HG03432 (cell line): ENCODE measurements around the gene RNF112.

Source experiments
- ATAC-seq: cut with Tn5 transposase; IDR thresholded peaks from one replicate; pipeline ENCODE4 v1.9.1; 2021; ENCODE audit warnings: mild to moderate bottlenecking, moderate library complexity; ENCODE audit not compliant: unreplicated experiment

RNF112 gene

GRCh38 chr17:19372866-19373504, 38.0 kb upstream of the RNF112 start:
- ATAC-seq: no peak

- no peak for ATAC-seq
Measured at GRCh38 chr17:19374136-19374535, 36.9 kb upstream of the RNF112 start.

GRCh38 chr17:19375732-19376131, 35.3 kb upstream of the RNF112 start:
- ATAC-seq: no peak

- no peak for ATAC-seq
Measured at GRCh38 chr17:19376811-19377210, 34.2 kb upstream of the RNF112 start.

GRCh38 chr17:19377602-19378415, 33.2 kb upstream of the RNF112 start:
- ATAC-seq: peak; percentile 94

GRCh38 chr17:19378416-19379360, 32.3 kb upstream of the RNF112 start, which contains the start of gene MAPK7:
MAPK7 (plus strand) TSS chr17:19378498; CDS start chr17:19378901, 403 bp downstream.
- peak; percentile 23 for ATAC-seq

- ATAC-seq: no peak
Measured at GRCh38 chr17:19379361-19380065, 31.5 kb upstream of the RNF112 start.

- ATAC-seq: no peak
Measured at GRCh38 chr17:19380481-19381301, 30.3 kb upstream of the RNF112 start.

GRCh38 chr17:19381361-19381740, 29.7 kb upstream of the RNF112 start:
- no peak for ATAC-seq

GRCh38 chr17:19381741-19382444, 29.1 kb upstream of the RNF112 start:
- ATAC-seq: no peak

GRCh38 chr17:19382531-19383444, 28.2 kb upstream of the RNF112 start:
- no peak for ATAC-seq

GRCh38 chr17:19383681-19384470, 27.2 kb upstream of the RNF112 start:
- no peak for ATAC-seq

GRCh38 chr17:19384723-19385391, 26.2 kb upstream of the RNF112 start:
- ATAC-seq: no peak

- ATAC-seq: no peak
Measured at GRCh38 chr17:19385521-19385983, 25.5 kb upstream of the RNF112 start.

GRCh38 chr17:19386051-19386929, 24.7 kb upstream of the RNF112 start:
- no peak for ATAC-seq
